Neural crest cell (in vitro differentiated cells): ENCODE measurements around the gene MEX3A. TPM values are rescaled to one million over a fixed set of nuclear protein-coding genes. Genes with fewer than 3 reads are reported as not detected.
A peak's percentile ranks its signal among the peaks of the same experiment; 100 is the strongest.

Source experiments
- DNase-seq: peaks from one replicate; pipeline ENCODE4 v3.0.0; 2021; ENCODE audit warnings: low read depth, mixed read lengths, low spot score
- H3K27ac Mint-ChIP-seq: one replicate; pipeline ENCODE4 v1.8.0; 2021; ENCODE audit warnings: mild to moderate bottlenecking, mixed read lengths; ENCODE audit not compliant: unreplicated experiment
- H3K27me3 Mint-ChIP-seq: 2 replicates; pipeline ENCODE4 v1.8.0; 2021; ENCODE audit warnings: low read depth, mild to moderate bottlenecking, mixed read lengths
- H3K36me3 Mint-ChIP-seq: 2 replicates; pipeline ENCODE4 v1.8.0; 2021; ENCODE audit warnings: low read depth, mild to moderate bottlenecking, mixed read lengths
- H3K4me1 Mint-ChIP-seq: 2 replicates; pipeline ENCODE4 v1.8.0; 2021; ENCODE audit warnings: mixed read lengths
- H3K4me3 Mint-ChIP-seq: one replicate; pipeline ENCODE4 v1.8.0; 2021; ENCODE audit warnings: mild to moderate bottlenecking, mixed read lengths
- H3K9me3 Mint-ChIP-seq: 2 replicates; pipeline ENCODE4 v1.8.0; 2021; ENCODE audit warnings: mixed read lengths
- CTCF ChIP-seq: fragments of 200-600 bp; sonication (generic); conservative IDR thresholded peaks from 2 replicates; pipeline ENCODE4 v1.5.0; 2021; ENCODE audit warnings: antibody characterized with exemption, mild to moderate bottlenecking
- long read RNA-seq: library from polyadenylated mRNA; unstranded; transcript quantifications from one replicate; pipeline ENCODE4 v2.0.0, GENCODE V29; 2020
- total RNA-seq: library from RNA; stranded (reverse); gene quantifications from 2 replicates; pipeline ENCODE4 v1.2.1, GENCODE V29; 2021

MEX3A gene
- total RNA-seq = 114 and 120 TPM in 2 replicates
- long read RNA-seq, partial matches to known transcripts = 0 of 11 reads
- long read RNA-seq, other reads (novel, unspliced or antisense) = 11 of 11 reads

GRCh38 chr1:156082309-156083091, at the start of gene MEX3A:
TSS of gene MEX3A (minus strand) at chr1:156082465. CDS start at chr1:156081998, 467 bp downstream.
- H3K36me3 Mint-ChIP-seq = peaks cover 17% of the 10 kb centered on the region
- H3K27me3 Mint-ChIP-seq = no peaks in the 10 kb centered on the region
- peaks cover 70% of the 10 kb centered on the region for H3K4me1 Mint-ChIP-seq
- peak within 1 kb of the TSS; percentile 100 for H3K4me3 Mint-ChIP-seq
- H3K27ac Mint-ChIP-seq = peak within 1 kb of the TSS; percentile 98
- no peaks in the 10 kb centered on the region for H3K9me3 Mint-ChIP-seq
- peak; percentile 94 for DNase-seq
- no peak for TF ChIP-seq CTCF

GRCh38 chr1:156130578-156130942, 48.3 kb upstream of the MEX3A start:
- Mint-ChIP-seq H3K4me3 (peak overlapping the region; percentile 66), H3K4me1 (peaks cover 40% of the 10 kb centered on the region), H3K36me3 (peaks cover 3% of the 10 kb centered on the region), H3K27me3 (no peaks in the 10 kb centered on the region), H3K9me3 (no peaks in the 10 kb centered on the region), H3K27ac (peak overlapping the region; percentile 62)
- DNase-seq = no peak
- TF ChIP-seq CTCF = no peak

GRCh38 chr1:156129687-156130577, 47.7 kb upstream of the MEX3A start:
- Mint-ChIP-seq H3K36me3 (peaks cover 3% of the 10 kb centered on the region), H3K27me3 (no peaks in the 10 kb centered on the region), H3K4me3 (peak overlapping the region; percentile 66), H3K9me3 (no peaks in the 10 kb centered on the region), H3K27ac (peak overlapping the region; percentile 99), H3K4me1 (peaks cover 43% of the 10 kb centered on the region)
- peak; percentile 99 for TF ChIP-seq CTCF
- DNase-seq = peak; percentile 91

GRCh38 chr1:156128654-156129597, 46.7 kb upstream of the MEX3A start:
- H3K27me3 Mint-ChIP-seq = no peaks in the 10 kb centered on the region
- no peak for TF ChIP-seq CTCF
- H3K9me3 Mint-ChIP-seq = no peaks in the 10 kb centered on the region
- peak overlapping the region; percentile 57 for H3K4me3 Mint-ChIP-seq
- peaks cover 3% of the 10 kb centered on the region for H3K36me3 Mint-ChIP-seq
- peak overlapping the region; percentile 99 for H3K27ac Mint-ChIP-seq
- H3K4me1 Mint-ChIP-seq = peaks cover 51% of the 10 kb centered on the region
- DNase-seq = no peak

- peak overlapping the region; percentile 99 for H3K27ac Mint-ChIP-seq
- H3K4me1 Mint-ChIP-seq = peaks cover 58% of the 10 kb centered on the region
- peaks cover 3% of the 10 kb centered on the region for H3K36me3 Mint-ChIP-seq
- peak overlapping the region; percentile 57 for H3K4me3 Mint-ChIP-seq
- TF ChIP-seq CTCF = no peak
- H3K9me3 Mint-ChIP-seq = no peaks in the 10 kb centered on the region
- H3K27me3 Mint-ChIP-seq = no peaks in the 10 kb centered on the region
- DNase-seq = no peak
Observed at GRCh38 chr1:156128308-156128653, 46.0 kb upstream of the MEX3A start.
